Activated T-cell treated with anti-CD3 and anti-CD28 coated beads, Interleukin-2, amount 50 U/mL, for 1 hour (primary cell): ENCODE measurements around the gene GORASP2.

Source experiments
- DNase-seq: peaks from one replicate; pipeline ENCODE4 v3.0.0-alpha.2; 2020

Gene GORASP2

GRCh38 chr2:170924969-170925368 is 4.1 kb upstream of the GORASP2 start:
- no peak for DNase-seq

- DNase-seq = no peak
These were observed 3.1 kb upstream of the GORASP2 start for GRCh38 chr2:170925923-170926322.

GRCh38 chr2:170926743-170927297 is 2.2 kb upstream of the GORASP2 start:
- no peak for DNase-seq

GRCh38 chr2:170928036-170928823 is 823 bp upstream of the GORASP2 start:
- no peak for DNase-seq

GRCh38 chr2:170929686-170930050 is 615 bp downstream of the GORASP2 start:
- no peak for DNase-seq

GRCh38 chr2:170930131-170930990 is 1.3 kb downstream of the GORASP2 start:
- peak; percentile 63 for DNase-seq

- no peak for DNase-seq
These were observed 1.9 kb downstream of the GORASP2 start for GRCh38 chr2:170930991-170931266.

GRCh38 chr2:170932166-170932565 is 3.1 kb downstream of the GORASP2 start:
- DNase-seq = no peak

- no peak for DNase-seq
These were observed 3.9 kb downstream of the GORASP2 start for GRCh38 chr2:170932948-170933347.

- no peak for DNase-seq
These were observed 8.8 kb downstream of the GORASP2 start for GRCh38 chr2:170937709-170938379.

- no peak for DNase-seq
These were observed 11.0 kb downstream of the GORASP2 start for GRCh38 chr2:170940066-170940465.

- DNase-seq = no peak
These were observed 13.6 kb downstream of the GORASP2 start for GRCh38 chr2:170942615-170943014.

- no peak for DNase-seq
These were observed 14.0 kb downstream of the GORASP2 start for GRCh38 chr2:170943041-170943440.

GRCh38 chr2:170943596-170943995 is 14.5 kb downstream of the GORASP2 start:
- DNase-seq = no peak

GRCh38 chr2:170944545-170944944 is 15.5 kb downstream of the GORASP2 start:
- no peak for DNase-seq

GRCh38 chr2:170949415-170949814 is 20.4 kb downstream of the GORASP2 start:
- no peak for DNase-seq

GRCh38 chr2:170950221-170950761 is 21.2 kb downstream of the GORASP2 start:
- no peak for DNase-seq

GRCh38 chr2:170953941-170954340 is 24.9 kb downstream of the GORASP2 start:
- no peak for DNase-seq

GRCh38 chr2:170963386-170963785 is 34.3 kb downstream of the GORASP2 start:
- no peak for DNase-seq

- no peak for DNase-seq
These were observed 36.6 kb downstream of the GORASP2 start for GRCh38 chr2:170965446-170966225.

GRCh38 chr2:170966648-170967396 is 37.8 kb downstream of the GORASP2 start:
- no peak for DNase-seq

GRCh38 chr2:170967553-170967952 is 38.5 kb downstream of the GORASP2 start:
- no peak for DNase-seq
